IPS DF 4.7 (cell line): Measurements from ENCODE around the gene MYO15B.
"Not testable (repeated sequence)": the region's sequence is repeated elsewhere in the genome, so short reads cannot be mapped to it uniquely, and the experiment has no call there.

Experiments
- DNase-seq: peaks from one replicate; pipeline ENCODE4 v3.0.0-alpha.2; 2013; ENCODE audit warnings: low spot score; ENCODE audit errors: extremely low read depth

MYO15B gene

DNA sequence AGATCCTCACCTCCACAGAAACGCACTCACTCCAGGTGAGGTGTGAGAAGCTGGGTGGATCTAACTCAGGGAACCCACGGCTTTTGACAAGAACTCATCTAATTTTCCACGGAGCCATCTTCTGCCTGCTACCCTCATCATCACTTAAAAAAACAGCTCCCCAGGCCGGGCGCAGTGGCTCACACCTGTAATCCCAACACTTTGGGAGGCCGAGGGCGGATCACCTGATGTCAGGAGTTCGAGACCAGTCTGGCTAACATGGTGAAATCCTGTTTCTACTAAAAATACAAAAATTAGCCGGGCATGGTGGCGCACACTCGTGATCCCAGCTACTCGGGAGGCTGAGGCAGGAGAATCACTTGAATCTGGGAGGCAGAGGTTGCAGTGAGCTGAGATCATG is 50.4 kb downstream of the MYO15B start:
- not testable (repeated sequence) for DNase-seq

DNA sequence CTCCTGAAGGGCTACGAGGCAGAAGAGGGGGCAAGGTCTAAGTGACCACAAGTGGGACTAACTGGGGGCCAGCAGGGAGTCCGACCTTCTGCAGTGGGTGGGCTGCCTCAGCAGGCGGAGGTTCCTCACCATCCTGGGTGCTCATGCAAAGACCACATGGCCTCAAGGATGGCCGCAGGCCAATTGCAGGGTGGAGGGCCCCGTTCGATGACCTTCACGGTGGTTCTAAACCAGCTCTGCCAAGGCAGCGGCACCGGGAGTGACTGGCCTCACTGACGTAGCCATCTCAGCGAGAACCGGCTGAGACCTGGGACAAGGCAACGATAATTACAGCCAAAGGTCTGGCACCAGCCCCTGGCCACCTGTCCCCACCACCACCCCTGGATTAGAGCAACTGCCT is 51.3 kb downstream of the MYO15B start:
- DNase-seq, result no peak

GRCh38 chr17:75639327-75639726 is 51.7 kb downstream of the MYO15B start:
- DNase-seq, result no peak

GRCh38 chr17:75639771-75640555 is 52.4 kb downstream of the MYO15B start:
- no peak for DNase-seq

GRCh38 chr17:75640556-75641119 is 53.0 kb downstream of the MYO15B start:
- DNase-seq, result no peak

DNA sequence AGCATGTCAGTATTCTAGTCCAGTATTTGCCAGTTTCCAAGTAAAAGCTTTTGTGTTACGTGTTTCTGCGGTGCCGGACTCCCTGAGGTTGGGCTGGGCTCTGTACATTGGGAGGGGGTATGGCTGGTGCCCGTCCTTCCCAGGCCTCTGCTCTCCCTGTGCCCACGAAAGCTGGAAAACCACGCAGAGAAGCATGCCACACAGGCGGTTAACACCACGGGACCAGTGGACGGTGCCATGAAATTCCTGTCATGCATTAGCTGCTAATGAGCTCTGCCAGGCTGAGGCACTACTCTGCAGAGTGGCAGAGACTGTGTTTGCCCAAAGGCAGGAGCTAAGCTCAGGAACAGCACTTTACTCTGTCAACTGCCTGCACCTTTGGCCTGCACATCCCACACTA is 53.7 kb downstream of the MYO15B start:
- DNase-seq, result no peak

DNA sequence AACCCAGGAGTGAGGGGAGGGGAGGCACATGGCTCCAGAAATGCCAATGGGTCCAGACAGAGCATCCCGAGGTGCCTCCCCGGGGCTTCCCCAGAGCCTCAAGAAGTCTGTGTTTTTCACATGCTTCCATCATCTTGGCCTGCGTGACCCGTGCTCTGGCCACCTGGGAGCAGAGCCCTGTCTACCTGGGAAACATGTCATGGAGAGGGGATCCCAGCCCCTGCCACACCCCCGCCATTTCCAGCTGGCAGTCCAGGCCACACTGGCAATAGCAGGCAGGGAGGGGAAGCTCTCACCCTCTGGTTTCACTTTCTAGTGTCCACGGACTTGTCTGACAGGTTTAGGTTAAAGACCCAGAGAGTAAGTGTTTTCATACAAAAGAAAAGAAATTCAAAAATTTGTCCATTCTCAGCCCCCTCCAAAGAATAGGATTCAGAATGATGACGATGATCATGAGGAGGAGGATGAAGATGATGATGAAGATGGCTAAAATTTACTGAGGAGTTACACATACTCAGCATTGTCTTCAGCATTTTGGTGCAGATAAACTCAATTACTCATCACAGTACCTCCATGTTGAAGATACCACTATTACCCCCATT is 54.7 kb downstream of the MYO15B start:
- DNase-seq, result no peak

DNA sequence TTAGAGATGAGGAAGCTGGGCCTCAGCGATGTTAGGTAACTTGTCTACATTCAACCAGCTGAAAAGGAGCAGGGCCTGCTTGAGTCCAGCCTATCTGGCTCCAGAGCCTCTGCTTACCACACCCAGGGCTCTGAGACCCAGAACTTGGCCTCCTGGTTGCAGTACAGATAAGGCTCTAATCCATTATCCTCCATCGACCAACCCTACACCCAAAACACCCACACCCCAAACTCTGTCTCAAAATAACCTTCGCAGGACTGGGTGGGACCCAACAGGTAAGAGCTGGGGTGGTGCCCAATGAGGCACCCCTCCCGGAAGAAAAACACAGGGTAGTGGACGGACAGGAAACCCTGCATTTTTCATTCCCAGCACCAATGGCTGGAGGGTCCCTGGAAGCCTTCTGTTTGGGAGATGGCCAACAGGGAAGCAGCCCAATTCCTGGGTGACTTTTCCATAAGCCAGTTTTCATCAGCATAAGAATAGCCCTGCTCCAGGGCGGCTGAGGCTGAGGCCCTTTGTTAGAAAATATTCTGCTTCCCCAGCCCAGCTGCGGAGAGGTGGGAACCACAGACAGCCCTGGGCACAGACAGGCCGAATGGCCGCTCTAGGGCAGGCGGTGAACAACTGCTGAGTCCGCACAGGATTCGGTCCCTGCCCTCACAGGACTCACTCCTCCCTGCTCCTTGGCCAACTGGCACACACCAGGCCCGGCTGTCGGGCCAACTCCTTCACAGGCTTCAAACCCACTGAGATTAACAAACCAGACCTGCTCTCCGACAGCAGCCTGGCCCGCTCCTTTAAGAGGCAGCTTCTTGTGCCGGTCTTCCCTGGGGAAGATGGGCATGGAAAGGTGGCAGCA is 55.4 kb downstream of the MYO15B start:
- DNase-seq, result no peak

DNA sequence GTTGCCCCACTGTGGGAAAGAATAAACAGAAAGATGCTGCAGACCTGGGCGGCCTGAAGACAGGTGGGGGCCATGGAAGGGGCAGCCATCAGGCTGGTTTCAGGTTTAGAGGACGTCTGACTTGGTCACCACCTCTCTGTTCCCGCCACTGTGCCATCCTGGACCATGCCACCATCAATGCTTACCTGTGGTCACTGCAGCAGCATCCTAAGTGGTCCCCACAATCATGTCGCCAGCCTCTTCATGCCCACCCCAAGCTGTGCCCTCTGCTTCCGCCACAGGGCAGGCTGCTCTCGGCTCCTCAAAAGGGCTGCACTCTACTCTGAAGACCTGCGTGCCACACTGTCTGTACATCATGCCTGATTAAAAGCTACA is 56.0 kb downstream of the MYO15B start:
- no peak for DNase-seq

DNA sequence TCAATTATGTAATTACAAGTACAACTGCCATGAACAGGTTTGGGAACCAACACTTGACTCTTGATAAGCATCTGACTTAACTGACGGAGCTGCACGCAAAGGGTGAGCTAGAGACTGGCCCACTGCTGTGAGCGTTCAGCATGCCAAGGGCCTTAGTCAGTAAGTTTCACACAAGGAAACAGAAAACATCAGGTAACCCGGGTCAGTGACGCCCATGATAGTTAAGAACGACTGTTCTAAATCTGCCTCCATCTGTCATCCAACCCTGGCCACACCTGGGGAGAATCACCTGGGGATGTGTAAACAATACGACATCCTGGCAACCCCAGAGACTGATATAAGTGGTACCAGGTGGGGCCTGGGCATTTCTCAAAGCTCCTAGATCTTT is 57.9 kb downstream of the MYO15B start:
- no peak for DNase-seq

DNA sequence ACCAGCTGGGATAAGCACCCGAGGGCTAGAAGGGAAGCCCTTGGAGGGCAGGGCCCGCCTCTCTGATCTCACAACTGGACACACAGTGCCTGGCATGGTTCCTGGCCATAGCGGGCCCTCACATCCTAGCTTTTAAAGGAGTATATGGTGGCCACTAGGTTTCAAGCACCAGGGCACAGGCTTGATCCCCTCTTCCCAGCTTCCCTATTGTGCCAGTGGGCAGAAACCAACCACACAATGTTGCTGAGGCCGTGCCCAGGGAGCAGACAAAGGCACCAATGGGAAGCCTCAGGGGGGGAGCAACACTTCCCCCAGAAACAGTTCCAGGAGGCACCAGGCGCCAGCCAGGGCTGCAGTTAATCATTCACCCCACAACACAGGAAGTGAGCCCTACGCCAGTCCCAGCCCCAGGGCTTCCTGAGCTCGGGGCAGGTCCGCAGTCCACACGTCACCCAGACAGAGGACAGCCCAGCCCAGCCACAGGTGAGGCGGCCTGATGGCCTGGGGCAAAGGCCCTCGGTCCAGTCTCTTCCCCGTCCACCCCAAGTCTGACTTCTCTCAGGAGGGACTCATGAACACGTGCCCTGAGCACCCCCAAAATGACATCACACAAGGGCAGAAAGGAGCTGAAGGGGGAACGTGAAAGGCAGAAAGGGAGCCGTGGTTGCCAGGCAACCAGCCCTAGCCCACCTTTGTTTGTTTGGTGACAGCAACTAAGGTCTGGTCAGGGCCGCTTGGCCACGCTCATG is 58.5 kb downstream of the MYO15B start:
- no peak for DNase-seq

- no peak for DNase-seq
Observed at GRCh38 chr17:75646638-75646992, 59.0 kb downstream of the MYO15B start.

DNA sequence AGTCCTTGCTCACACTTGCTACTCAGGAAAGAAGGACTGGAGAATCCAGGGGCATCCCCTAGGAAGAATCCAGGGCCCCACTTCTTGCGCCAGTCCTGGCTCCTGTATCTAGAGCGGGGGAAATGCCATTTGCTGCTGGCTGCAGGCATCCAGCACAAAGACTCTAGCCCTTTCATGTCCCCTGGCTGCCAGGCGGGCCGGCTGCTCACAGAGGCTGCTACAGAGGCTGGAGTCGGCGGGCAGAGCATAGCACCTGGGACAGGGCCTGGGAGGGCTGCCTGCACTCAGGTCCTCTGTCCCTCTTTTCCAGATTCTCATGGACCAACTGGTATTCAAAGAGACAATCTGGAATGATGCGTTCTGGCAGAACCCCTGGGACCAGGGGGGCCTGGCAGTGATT is 59.5 kb downstream of the MYO15B start:
- DNase-seq, result no peak

DNA sequence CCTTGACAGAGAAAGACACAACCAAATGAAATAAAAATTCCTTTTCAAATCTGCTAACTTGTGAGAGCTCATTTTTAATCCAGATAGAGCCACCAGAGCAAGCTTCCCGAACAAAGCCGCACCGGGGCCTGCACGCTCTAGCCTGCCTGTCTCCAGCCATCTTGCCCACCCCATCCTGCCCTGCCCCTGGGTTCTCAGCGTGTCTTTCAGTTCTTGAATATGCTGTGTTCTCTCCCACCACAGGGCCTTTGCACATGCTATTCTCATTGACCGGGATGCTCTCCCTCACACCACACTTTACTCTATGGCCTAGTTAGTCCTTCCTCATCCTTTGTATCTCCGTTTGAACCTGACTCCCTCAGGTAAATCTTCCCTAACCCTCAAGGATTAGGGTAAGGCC is 60.3 kb downstream of the MYO15B start:
- DNase-seq, result no peak

- no peak for DNase-seq
Observed at GRCh38 chr17:75649687-75650086, 62.1 kb downstream of the MYO15B start.

DNA sequence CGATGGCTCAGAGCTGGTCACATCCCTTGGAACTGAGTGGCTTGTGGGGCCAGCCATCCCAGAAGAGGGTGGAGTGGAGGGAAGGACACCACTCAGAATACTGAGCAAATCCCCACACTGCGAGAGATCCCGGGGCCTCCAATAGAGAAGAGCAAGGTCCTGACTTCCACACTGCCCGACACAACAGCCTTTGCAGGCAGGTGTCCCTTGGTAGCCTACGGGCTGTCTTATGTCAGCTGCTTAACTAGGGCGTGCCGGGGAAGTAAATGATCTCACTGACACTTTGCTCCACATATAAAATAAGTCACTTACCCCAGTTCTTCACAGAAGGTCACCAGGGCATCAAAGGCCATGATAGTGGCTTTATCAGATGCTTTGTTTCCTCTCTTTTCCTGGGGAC is 63.3 kb downstream of the MYO15B start:
- no peak for DNase-seq

DNA sequence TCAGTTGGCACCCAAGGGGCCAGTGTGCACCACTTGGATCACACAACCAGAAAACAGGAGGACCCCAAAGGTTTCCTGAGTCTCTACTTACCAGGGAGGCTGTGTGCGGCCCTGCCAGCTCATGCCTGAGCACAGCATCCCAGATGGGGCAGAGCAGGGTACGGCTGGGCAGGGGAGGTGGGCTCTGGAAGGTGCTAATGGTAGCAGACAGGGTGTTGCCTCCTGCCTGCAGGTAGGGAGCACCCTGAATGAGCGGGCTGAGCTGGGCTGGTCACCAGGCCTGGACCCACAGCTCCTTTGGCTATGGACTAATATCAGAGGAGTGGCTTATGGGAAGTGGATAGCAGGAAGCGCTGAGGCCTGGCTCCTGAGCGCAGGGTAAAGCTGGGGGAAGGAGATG is 64.7 kb downstream of the MYO15B start:
- DNase-seq, result no peak

DNA sequence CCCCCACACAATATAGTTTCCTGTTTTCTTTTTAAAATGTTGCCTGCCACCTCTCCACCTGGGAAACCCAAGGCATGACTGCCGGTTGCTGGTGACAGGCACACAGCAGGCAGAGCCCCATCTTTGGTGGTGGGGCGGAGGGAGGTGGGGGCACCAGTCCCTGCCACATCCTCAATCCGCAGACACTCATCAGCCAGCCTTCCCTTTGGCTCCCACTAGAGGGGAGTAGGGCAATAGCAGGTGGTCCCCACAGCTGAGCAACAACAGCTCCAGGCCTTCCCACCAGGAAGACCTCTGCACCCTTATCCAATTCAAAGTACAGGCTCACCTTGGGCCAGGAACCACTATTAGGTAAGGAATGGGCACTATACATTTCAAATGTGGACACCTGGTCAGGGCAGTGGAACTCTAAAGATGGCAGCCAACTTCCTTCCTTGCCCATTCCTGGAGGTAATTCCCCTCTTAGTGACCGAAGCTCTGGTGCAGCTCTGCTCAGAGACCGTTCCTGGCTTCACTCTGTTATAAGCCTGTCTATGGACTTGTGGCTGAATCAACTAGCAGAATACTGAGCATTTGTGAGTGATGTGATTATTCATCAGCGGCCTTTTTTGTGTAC is 65.4 kb downstream of the MYO15B start:
- DNase-seq, result no peak

GRCh38 chr17:75654176-75654575 is 66.6 kb downstream of the MYO15B start:
- DNase-seq, result no peak

DNA sequence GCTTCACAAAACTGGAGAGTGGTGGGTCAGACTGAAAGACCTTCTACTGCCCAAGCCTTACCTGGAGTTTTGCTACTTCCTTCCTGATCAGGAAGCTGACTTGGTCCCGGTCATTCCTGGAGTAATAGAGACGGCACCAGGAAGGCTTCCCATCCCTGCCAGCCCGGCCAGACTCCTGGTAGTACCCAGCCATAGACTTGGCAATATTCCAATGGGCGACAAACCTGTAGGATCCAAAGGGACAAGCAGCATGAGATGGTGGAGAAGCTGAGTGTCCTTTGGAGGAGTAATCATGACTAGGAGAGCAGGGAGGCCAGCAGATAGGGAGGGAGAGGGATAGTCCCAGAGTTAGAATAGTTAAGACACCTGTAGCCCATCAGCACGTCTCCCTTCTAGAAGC is 70.6 kb downstream of the MYO15B start:
- DNase-seq, result no peak

DNA sequence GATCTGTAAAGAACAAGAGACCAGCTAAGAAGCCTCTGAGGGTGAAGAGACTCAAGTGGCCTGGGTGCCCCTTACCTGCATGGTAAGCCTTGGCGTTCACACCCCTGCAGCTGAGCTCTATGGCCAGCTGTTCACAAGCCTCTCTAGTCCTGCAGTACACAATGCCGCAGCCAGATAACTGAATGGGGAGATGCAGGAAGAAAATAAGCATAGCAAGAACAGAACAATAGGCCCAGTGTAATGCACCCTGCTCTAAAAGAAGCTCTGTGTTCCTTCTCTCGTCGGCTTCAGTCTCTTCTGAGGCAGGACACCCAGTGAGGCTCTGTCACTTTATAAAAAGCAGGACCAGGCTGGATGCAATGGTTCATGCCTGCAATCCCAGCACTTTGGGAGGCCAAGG is 73.9 kb downstream of the MYO15B start:
- no peak for DNase-seq
